DND-41 (cell line): ENCODE data around the gene CATSPERD.
"Not testable (repeated sequence)": the region's sequence is repeated elsewhere in the genome, so short reads cannot be mapped to it uniquely, and the experiment has no call there.

Source experiments
- ATAC-seq: fragments of 200-7000 bp; cut with Tn5 transposase; 3 replicates; pipeline ENCODE4 v1.9.1; 2021; ENCODE audit warnings: low read depth; ENCODE audit not compliant: insufficient read depth
- DNase-seq: peaks from one replicate; pipeline ENCODE4 v3.0.0-alpha.2; 2020
- H2AFZ ChIP-seq: 2 replicates; pipeline ENCODE4 v1.6.0; 2012; ENCODE audit warnings: low read depth, low read length
- H3K27ac ChIP-seq: 2 replicates; pipeline ENCODE4 v1.5.1; 2012; ENCODE audit warnings: low read length, inconsistent platforms
- H3K27me3 ChIP-seq: fragments of 200-600 bp; sonication (generic); 2 replicates; pipeline ENCODE4 v1.6.0; 2012; ENCODE audit warnings: low read length, mild to moderate bottlenecking, inconsistent platforms; ENCODE audit not compliant: insufficient read depth, poor library complexity
- H3K36me3 ChIP-seq: 2 replicates; pipeline ENCODE4 v1.5.1; 2012; ENCODE audit warnings: low read length, inconsistent platforms; ENCODE audit not compliant: insufficient read depth
- H3K4me1 ChIP-seq: 2 replicates; pipeline ENCODE4 v1.5.1; 2012; ENCODE audit warnings: mild to moderate bottlenecking, low read length; ENCODE audit not compliant: insufficient read depth
- H3K4me2 ChIP-seq: 2 replicates; pipeline ENCODE4 v1.6.0; 2012; ENCODE audit warnings: mild to moderate bottlenecking, moderate library complexity, low read length, inconsistent platforms; ENCODE audit not compliant: insufficient read depth
- H3K4me3 ChIP-seq, 2 experiments: fragments of 200-600 bp in 1 of 2; shearing (Covaris generic) in 1 of 2; 2 replicates each; pipeline ENCODE4 v1.5.1; 2012 to 2016; ENCODE audit warnings: inconsistent platforms in 2 of 2, low read length in 2 of 2, mild to moderate bottlenecking in 2 of 2, low read depth in 1 of 2, moderate library complexity in 1 of 2
- H3K79me2 ChIP-seq: 2 replicates; pipeline ENCODE4 v1.6.0; 2012; ENCODE audit warnings: low read length, inconsistent platforms; ENCODE audit not compliant: insufficient read depth
- H3K9ac ChIP-seq: 2 replicates; pipeline ENCODE4 v1.6.0; 2012; ENCODE audit warnings: low read depth, mild to moderate bottlenecking, inconsistent platforms, low read length, moderate library complexity
- H3K9me3 ChIP-seq: 2 replicates; pipeline ENCODE4 v1.5.1; 2012; ENCODE audit warnings: low read length, moderate library complexity, mild to moderate bottlenecking, inconsistent platforms; ENCODE audit not compliant: insufficient read depth, severe bottlenecking
- H4K20me1 ChIP-seq: 2 replicates; pipeline ENCODE4 v1.6.0; 2012; ENCODE audit warnings: low read length; ENCODE audit not compliant: insufficient read depth
- EZH2 ChIP-seq: IDR thresholded peaks from 3 replicates; pipeline ENCODE4 v1.6.1; 2012; ENCODE audit warnings: borderline replicate concordance, low read depth, mild to moderate bottlenecking, moderate library complexity, low read length, inconsistent platforms; ENCODE audit not compliant: severe bottlenecking
- TF ChIP-seq, protein P1 (sequence below): IDR thresholded peaks from 2 replicates; pipeline ENCODE4 v1.5.1; 2012; ENCODE audit warnings: borderline replicate concordance, low read length, moderate library complexity, mild to moderate bottlenecking; ENCODE audit not compliant: poor library complexity, severe bottlenecking; ENCODE audit errors: extremely low read depth

Gene CATSPERD

DNA sequence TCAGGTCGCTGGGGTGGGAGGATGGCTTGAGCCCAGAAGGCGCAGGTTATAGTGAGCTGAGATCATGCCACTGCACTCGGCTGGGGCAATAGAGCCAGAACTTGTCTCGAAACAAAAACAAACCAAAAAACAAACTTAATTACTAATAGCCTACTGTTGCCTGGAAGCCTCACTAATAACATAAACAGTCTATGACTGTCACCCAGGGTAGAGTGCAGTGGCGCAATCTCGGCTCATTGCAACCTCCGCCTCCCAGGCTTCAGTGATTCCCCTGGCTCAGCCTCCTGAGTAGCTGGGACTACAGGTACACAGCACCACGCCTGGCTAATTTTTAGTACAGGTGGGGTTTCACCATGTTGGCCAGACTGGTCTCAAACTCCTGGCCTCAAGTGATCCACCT is 18.0 kb downstream of the CATSPERD start:
- no peaks in the 10 kb centered on the region for H3K9me3 ChIP-seq
- no peak overlapping the region for H2AFZ ChIP-seq
- TF ChIP-seq EZH2 = no peak
- TF ChIP-seq, protein P1, sequence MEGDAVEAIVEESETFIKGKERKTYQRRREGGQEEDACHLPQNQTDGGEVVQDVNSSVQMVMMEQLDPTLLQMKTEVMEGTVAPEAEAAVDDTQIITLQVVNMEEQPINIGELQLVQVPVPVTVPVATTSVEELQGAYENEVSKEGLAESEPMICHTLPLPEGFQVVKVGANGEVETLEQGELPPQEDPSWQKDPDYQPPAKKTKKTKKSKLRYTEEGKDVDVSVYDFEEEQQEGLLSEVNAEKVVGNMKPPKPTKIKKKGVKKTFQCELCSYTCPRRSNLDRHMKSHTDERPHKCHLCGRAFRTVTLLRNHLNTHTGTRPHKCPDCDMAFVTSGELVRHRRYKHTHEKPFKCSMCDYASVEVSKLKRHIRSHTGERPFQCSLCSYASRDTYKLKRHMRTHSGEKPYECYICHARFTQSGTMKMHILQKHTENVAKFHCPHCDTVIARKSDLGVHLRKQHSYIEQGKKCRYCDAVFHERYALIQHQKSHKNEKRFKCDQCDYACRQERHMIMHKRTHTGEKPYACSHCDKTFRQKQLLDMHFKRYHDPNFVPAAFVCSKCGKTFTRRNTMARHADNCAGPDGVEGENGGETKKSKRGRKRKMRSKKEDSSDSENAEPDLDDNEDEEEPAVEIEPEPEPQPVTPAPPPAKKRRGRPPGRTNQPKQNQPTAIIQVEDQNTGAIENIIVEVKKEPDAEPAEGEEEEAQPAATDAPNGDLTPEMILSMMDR = no peak
- H3K4me1 ChIP-seq = no peaks in the 10 kb centered on the region
- no peaks in the 10 kb centered on the region for H3K36me3 ChIP-seq
- no peak overlapping the region for H3K4me3 ChIP-seq
- H3K27me3 ChIP-seq = no peaks in the 10 kb centered on the region
- no peaks in the 10 kb centered on the region for H4K20me1 ChIP-seq
- DNase-seq = no peak
- no peak overlapping the region for H3K9ac ChIP-seq
- no peak for ATAC-seq
- no peak overlapping the region for H3K4me2 ChIP-seq
- H3K27ac ChIP-seq = no peak overlapping the region
- H3K79me2 ChIP-seq = no peaks in the 10 kb centered on the region

DNA sequence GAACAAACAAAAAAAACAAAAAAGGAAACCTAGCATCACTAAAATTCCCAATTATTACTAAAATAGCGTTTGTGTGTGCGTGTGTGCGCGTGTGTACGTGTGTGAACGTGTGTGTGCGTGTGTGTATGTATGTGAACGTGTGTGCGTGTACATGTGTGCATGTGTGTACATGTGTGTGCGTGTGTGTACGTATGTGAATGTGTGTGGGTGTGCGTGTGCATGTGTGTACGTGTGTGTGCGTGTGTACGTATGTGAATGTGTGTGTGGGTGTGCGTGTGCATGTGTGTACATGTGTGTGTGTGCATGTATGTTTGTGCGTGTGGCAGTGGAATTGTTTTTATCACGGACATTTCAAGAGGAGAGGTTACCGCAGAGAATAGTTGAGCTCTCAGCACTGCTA is 21.6 kb downstream of the CATSPERD start:
- Histone ChIP-seq H3K79me2 (no peaks in the 10 kb centered on the region), H3K27me3 (no peaks in the 10 kb centered on the region), H3K27ac (no peak overlapping the region), H3K4me1 (no peaks in the 10 kb centered on the region), H3K9me3 (no peaks in the 10 kb centered on the region), H3K4me3 (no peak overlapping the region), H3K36me3 (no peaks in the 10 kb centered on the region), H3K4me2 (no peak overlapping the region), H4K20me1 (no peaks in the 10 kb centered on the region), H3K9ac (no peak overlapping the region), H2AFZ (no peak overlapping the region)
- DNase-seq (no peak), ATAC-seq (no peak)
- no peak for TF ChIP-seq EZH2
- TF ChIP-seq, protein P1 = no peak

DNA sequence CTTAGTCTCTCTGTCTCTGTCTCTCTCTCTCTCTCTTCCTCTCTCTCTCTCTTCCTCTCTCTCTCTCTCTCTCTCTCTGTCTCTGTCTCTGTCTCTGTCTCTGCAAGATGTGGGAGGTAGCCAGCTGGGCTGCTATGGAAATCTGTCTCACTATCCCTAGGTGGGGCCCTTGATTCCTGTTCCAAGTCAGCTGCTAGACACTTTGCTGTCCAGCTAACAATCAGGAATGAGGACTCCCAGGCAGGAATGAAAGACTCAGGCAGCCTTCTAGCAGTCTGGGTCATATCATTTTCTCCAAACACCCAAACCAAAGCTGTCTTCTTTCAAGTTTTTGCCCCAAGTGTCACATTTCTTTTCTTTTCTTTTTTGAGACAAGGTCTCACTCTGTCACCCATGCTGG is 23.2 kb downstream of the CATSPERD start:
- H3K27ac ChIP-seq = no peak overlapping the region
- ATAC-seq (no peak), DNase-seq (no peak)
- no peak overlapping the region for H3K9ac ChIP-seq
- H3K79me2 ChIP-seq = no peaks in the 10 kb centered on the region
- no peaks in the 10 kb centered on the region for H4K20me1 ChIP-seq
- no peaks in the 10 kb centered on the region for H3K4me1 ChIP-seq
- no peak for TF ChIP-seq EZH2
- TF ChIP-seq, protein P1 = no peak
- H3K27me3 ChIP-seq = no peaks in the 10 kb centered on the region
- no peak overlapping the region; the same call in 1 of the 2 replicates for H2AFZ ChIP-seq
- H3K4me2 ChIP-seq = no peak overlapping the region
- no peak overlapping the region for H3K4me3 ChIP-seq
- no peaks in the 10 kb centered on the region for H3K9me3 ChIP-seq
- H3K36me3 ChIP-seq = no peaks in the 10 kb centered on the region

DNA sequence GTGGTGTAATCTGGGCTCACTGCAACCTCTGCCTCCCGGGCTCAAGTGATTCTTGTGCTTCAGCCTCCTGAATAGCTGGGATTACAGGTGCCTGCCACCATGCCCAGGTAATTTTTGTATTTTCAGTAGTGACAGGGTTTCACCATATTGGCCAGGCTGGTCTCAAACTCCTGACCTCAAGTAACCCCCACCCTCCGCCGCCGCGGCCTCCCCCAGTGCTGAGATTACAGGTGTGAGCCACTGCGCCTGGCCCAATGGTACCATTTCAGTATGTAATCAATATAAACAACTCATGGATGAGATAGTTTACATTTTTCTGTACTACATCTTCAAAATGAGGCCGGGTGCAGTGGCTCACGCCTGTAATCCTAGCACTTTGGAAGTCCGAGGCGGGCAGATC is 24.6 kb downstream of the CATSPERD start:
- not testable (repeated sequence) for H2AFZ ChIP-seq, ATAC-seq, H3K36me3 ChIP-seq, H3K79me2 ChIP-seq, H3K9ac ChIP-seq, DNase-seq, H3K4me1 ChIP-seq, H4K20me1 ChIP-seq, H3K4me2 ChIP-seq, H3K27ac ChIP-seq, H3K4me3 ChIP-seq, H3K9me3 ChIP-seq, H3K27me3 ChIP-seq

DNA sequence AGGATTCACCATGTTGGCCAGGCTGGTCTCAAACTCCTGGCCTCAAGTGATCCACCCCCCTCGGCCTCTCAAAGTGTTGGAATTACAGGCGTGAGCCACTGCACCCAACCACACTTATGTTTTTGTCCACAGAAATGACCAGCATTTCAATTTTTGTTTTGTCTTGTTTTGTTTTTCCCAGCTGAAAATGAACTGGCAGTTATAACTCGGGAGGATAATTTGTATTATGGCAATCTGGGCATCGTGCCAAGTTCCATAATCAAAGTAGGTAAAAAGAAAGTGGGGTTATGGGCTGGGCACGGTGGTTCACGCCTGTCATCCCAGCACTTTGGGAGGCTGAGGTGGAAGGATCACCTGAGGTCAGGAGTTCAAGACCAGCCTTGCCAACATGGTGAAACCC is 28.5 kb downstream of the CATSPERD start:
- H3K79me2 ChIP-seq, H3K27me3 ChIP-seq, H3K4me2 ChIP-seq, H3K9ac ChIP-seq, H4K20me1 ChIP-seq, H3K36me3 ChIP-seq, DNase-seq, H3K4me3 ChIP-seq, H2AFZ ChIP-seq, H3K27ac ChIP-seq, H3K9me3 ChIP-seq, H3K4me1 ChIP-seq, ATAC-seq: not testable (repeated sequence)
